A673 (cell line): ENCODE results near the gene HLCS. TPM values are rescaled to one million over a fixed set of nuclear protein-coding genes. Genes with fewer than 3 reads are reported as not detected.

Source experiments
- BruUV-seq: library from RNA; stranded (reverse); fragments of 400-500 nt; replicated peaks from 2 replicates; lab custom pipeline; 2021; lab: Mats Ljungman, UMichigan
- CTCF ChIA-PET: fragments of 300-600 bp; sonication (Branson Sonifier 250); formaldehyde crosslinking; loops from one replicate; lab custom pipeline; 2022; ENCODE audit warnings: antibody characterized with exemption; lab: Charles Lee
- POLR2A ChIA-PET: fragments of 300-600 bp; sonication (Branson Sonifier 250); formaldehyde crosslinking; loops from one replicate; lab custom pipeline; 2022; ENCODE audit warnings: antibody characterized with exemption; ENCODE audit not compliant: low non-redundant PET; lab: Charles Lee
- DNase-seq: peaks from one replicate; pipeline ENCODE4 v3.0.0-alpha.2; 2015; ENCODE audit warnings: low spot score
- H3K27ac ChIP-seq: fragments of 200-600 bp; sonication (generic); 2 replicates; pipeline ENCODE4 v1.5.1; 2016; ENCODE audit warnings: mixed run types, low read depth, mild to moderate bottlenecking, mixed read lengths, antibody characterized with exemption, low read length; ENCODE audit not compliant: poor library complexity, severe bottlenecking
- H3K27me3 ChIP-seq: fragments of 200-600 bp; sonication (generic); replicated peaks from 2 replicates; pipeline ENCODE4 v1.6.1; 2017; ENCODE audit warnings: mixed run types, low read depth, mild to moderate bottlenecking, mixed read lengths, antibody characterized with exemption, low read length; ENCODE audit not compliant: insufficient read depth, poor library complexity
- H3K36me3 ChIP-seq: fragments of 200-600 bp; sonication (generic); 2 replicates; pipeline ENCODE4 v1.6.1; 2016; ENCODE audit warnings: mixed run types, mild to moderate bottlenecking, mixed read lengths, antibody characterized with exemption, low read length; ENCODE audit not compliant: insufficient read depth, poor library complexity, severe bottlenecking
- H3K4me1 ChIP-seq: fragments of 200-600 bp; sonication (generic); 2 replicates; pipeline ENCODE4 v1.6.1; 2017; ENCODE audit warnings: mixed run types, mild to moderate bottlenecking, mixed read lengths, antibody characterized with exemption, low read length; ENCODE audit not compliant: insufficient read depth, poor library complexity, severe bottlenecking
- H3K4me3 ChIP-seq: fragments of 200-600 bp; sonication (generic); 2 replicates; pipeline ENCODE4 v1.5.1; 2016; ENCODE audit warnings: low read depth, mixed run types, mild to moderate bottlenecking, mixed read lengths, low read length; ENCODE audit not compliant: poor library complexity, severe bottlenecking
- H3K9me3 ChIP-seq: fragments of 200-600 bp; sonication (generic); 2 replicates; pipeline ENCODE4 v1.6.1; 2016; ENCODE audit warnings: mixed run types, low read depth, mild to moderate bottlenecking, mixed read lengths, antibody characterized with exemption, low read length; ENCODE audit not compliant: poor library complexity, severe bottlenecking
- CTCF ChIP-seq: fragments of 300-800, 200-600 bp; sonication (generic); conservative IDR thresholded peaks from 2 replicates; pipeline ENCODE4 v1.5.1; 2017; ENCODE audit warnings: low read depth, mild to moderate bottlenecking, antibody characterized with exemption, low read length, moderate library complexity, mixed read lengths
- EZH2 ChIP-seq: fragments of 200-600 bp; sonication (generic); IDR thresholded peaks from 2 replicates; pipeline ENCODE4 v1.6.1; 2017; ENCODE audit warnings: borderline replicate concordance, low read depth, mild to moderate bottlenecking, mixed read lengths, antibody characterized with exemption, low read length; ENCODE audit not compliant: poor library complexity, severe bottlenecking
- intact Hi-C: fragments of 100-400 bp; cut with micrococcal nuclease; formaldehyde crosslinking; loops from one replicate; pipeline ENCODE4 v1.10.0; 2022; ENCODE audit not compliant: unreplicated experiment
- total RNA-seq: library from RNA; stranded (reverse); gene quantifications from 2 replicates; pipeline ENCODE4 v1.2.3, GENCODE V29; 2021

HLCS gene
- total RNA-seq, 1 experiment from 2014 or later = 15.3 TPM

- H3K4me3 ChIP-seq = no peak overlapping the region
- no peaks in the 10 kb centered on the region for H3K9me3 ChIP-seq
- H3K4me1 ChIP-seq = peaks cover 28% of the 10 kb centered on the region
- H3K27me3 ChIP-seq = no peaks in the 10 kb centered on the region
- H3K27ac ChIP-seq = no peak overlapping the region
- DNase-seq = no peak
- no peaks in the 10 kb centered on the region for H3K36me3 ChIP-seq
- BruUV-seq = no TSS peak
- ChIA-PET POLR2A (no interaction called here), CTCF (no interaction called here)
- intact Hi-C loops = no loop called here
- TF ChIP-seq CTCF = no peak
- TF ChIP-seq EZH2 = no peak
These were observed 75.3 kb downstream of the HLCS start for GRCh38 chr21:36891121-36891520.

GRCh38 chr21:36890086-36890485, 76.4 kb downstream of the HLCS start:
- no peak overlapping the region for H3K4me3 ChIP-seq
- no peaks in the 10 kb centered on the region for H3K36me3 ChIP-seq
- H3K27me3 ChIP-seq = no peaks in the 10 kb centered on the region
- CTCF ChIA-PET = no interaction called here
- no peak for DNase-seq
- H3K4me1 ChIP-seq = peaks cover 32% of the 10 kb centered on the region
- H3K9me3 ChIP-seq = no peaks in the 10 kb centered on the region
- POLR2A ChIA-PET = no interaction called here
- peak overlapping the region; percentile 43 for H3K27ac ChIP-seq
- intact Hi-C loops = no loop called here
- BruUV-seq = no TSS peak
- TF ChIP-seq EZH2 = no peak
- no peak for TF ChIP-seq CTCF

GRCh38 chr21:36889401-36889800, 77.1 kb downstream of the HLCS start:
- peaks cover 32% of the 10 kb centered on the region for H3K4me1 ChIP-seq
- H3K4me3 ChIP-seq = no peak overlapping the region
- H3K36me3 ChIP-seq = no peaks in the 10 kb centered on the region
- peak; percentile 54 for DNase-seq
- POLR2A ChIA-PET = no interaction called here
- H3K9me3 ChIP-seq = peaks cover 4% of the 10 kb centered on the region
- no peaks in the 10 kb centered on the region for H3K27me3 ChIP-seq
- peak overlapping the region; percentile 43 for H3K27ac ChIP-seq
- no peak for TF ChIP-seq CTCF
- TF ChIP-seq EZH2 = no peak
- no TSS peak for BruUV-seq
- intact Hi-C loops = no loop called here
- CTCF ChIA-PET = no interaction called here
